K562 (cell line): ENCODE measurements around the gene VASH2. TPM values are rescaled to one million over a fixed set of nuclear protein-coding genes. Genes with fewer than 3 reads are reported as not detected.

ENCODE experiments used
- BDP1 ChIP-seq: IDR thresholded peaks from 3 replicates; pipeline ENCODE4 v1.6.1; 2011; ENCODE audit not compliant: insufficient read length, insufficient read depth
- COPS2 ChIP-seq: fragments of 450-650 bp; conservative IDR thresholded peaks from 2 replicates; pipeline ENCODE4 v1.6.1; 2016; ENCODE audit warnings: mild to moderate bottlenecking, moderate library complexity
- SETDB1 ChIP-seq: IDR thresholded peaks from one replicate; pipeline ENCODE4 v1.6.1; 2012; ENCODE audit warnings: low read length, control low read depth, inconsistent platforms
- ZNF224 ChIP-seq: sonication (generic); formaldehyde crosslinking; IDR thresholded peaks from 2 replicates; pipeline ENCODE4 v1.8.0; 2022; ENCODE audit warnings: mild to moderate bottlenecking, missing genetic modification reagents
- ZNF707 ChIP-seq: fragments of 250-450 bp; sonication (Bioruptor Pico); conservative IDR thresholded peaks from 2 replicates; pipeline ENCODE4 v1.8.0; 2022; ENCODE audit warnings: inconsistent platforms, mild to moderate bottlenecking, moderate library complexity
- polyA plus RNA-seq, 8 experiments: library from polyadenylated mRNA; depleted of rRNA in 4 of 8; stranded (reverse) in 5 of 8; unstranded in 3 of 8; fragments of >200 nt; fragmentation: Nextera tagmentation in 2 of 8; fragmentation: Illumina TruSeq in 1 of 8; extraction: Ambion mirVana in 2 of 8; extraction: Trizol in 1 of 8; gene quantifications; 2 replicates each; pipeline versions ENCODE4 v1.2.1 to v1.2.3, GENCODE V29; 2011 to 2014; ENCODE audit warnings: inconsistent platforms in 1 of 8, missing spikeins in 1 of 8
- total RNA-seq, 7 experiments: library from RNA; depleted of rRNA in 6 of 7; stranded (reverse); fragments of >200 nt in 6 of 7; fragmentation: Illumina TruSeq in 2 of 7; extraction: Trizol in 2 of 7; gene quantifications; 2 replicates each; pipeline versions ENCODE4 v1.2.1 to v1.2.3, GENCODE V29; 2011 to 2021; ENCODE audit warnings: low replicate concordance in 1 of 7
- TF ChIP-seq, protein P1 (sequence below): sonication (generic); formaldehyde crosslinking; IDR thresholded peaks from 2 replicates; pipeline ENCODE4 v1.8.1; 2023; ENCODE audit warnings: missing genetic modification reagents, mild to moderate bottlenecking, borderline replicate concordance
- TF ChIP-seq, protein P2 (sequence below): fragments of 450-650 bp; IDR thresholded peaks from 2 replicates; pipeline ENCODE4 v1.6.1; 2017; ENCODE audit warnings: antibody characterized with exemption, mild to moderate bottlenecking
- TF ChIP-seq, protein P3 (sequence below): fragments of 450-650 bp; formaldehyde crosslinking; IDR thresholded peaks from 2 replicates; pipeline ENCODE4 v1.4.0; 2022; ENCODE audit warnings: missing genetic modification characterization
- TF ChIP-seq, protein P4 (sequence below): sonication (generic); formaldehyde crosslinking; IDR thresholded peaks from 2 replicates; pipeline ENCODE4 v1.8.1; 2023; ENCODE audit warnings: mild to moderate bottlenecking, missing genetic modification reagents, moderate library complexity

Gene VASH2
- total and polyA plus RNA-seq, 9 of the 15 experiments (the other 6 are each of a cell fraction or from before 2014, with no cell fraction given) = 0.04 to 0.40 (median 0.10) TPM; not detected in 1

DNA sequence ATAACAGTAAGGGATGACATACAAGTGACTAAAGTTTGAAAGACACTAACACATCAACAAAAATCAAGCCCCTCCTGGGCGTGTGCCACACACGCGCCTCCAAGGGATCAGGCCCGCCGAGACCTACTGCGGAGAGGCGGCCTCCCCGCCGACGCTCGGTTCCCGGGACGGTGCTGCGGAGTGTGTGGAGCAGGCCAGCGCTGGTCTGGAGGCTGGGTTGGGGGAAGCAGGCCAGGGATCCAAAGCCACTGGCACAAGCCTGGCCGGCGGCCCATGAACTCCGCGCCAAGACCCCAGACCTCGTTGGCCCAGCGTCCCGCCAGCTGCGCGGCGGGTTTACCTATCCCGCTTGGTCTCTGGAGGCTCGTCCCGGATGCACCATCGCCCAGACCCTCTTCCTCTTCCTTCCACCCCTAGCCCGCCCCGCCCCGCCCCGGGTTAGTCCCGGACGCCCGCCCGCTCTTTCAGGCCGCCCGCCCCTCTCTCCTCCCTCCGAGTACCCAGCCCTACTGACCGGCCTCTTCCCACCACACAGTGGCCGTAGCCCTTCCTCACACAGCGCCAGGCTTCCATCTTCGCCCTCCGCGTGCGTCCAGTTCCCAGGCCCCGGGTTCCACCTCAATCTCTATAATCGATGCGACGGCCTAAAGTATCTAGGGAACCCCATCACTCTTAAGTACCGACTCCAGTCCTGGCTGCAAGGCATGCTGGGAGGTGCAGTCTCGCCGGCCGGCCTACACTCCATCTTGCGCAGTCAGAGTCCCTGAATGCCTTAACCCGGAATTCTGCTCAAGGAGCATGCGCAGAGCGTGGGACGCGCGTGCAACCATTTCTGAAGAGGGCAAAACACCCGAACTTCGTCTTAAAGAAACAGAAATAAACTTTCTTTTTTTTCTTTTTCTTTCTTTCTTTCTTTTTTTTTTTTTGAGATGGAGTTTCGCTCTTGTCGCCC lies 65.0 kb downstream of the VASH2 start, which contains the start of gene ANGEL2 (continued):
- TF ChIP-seq, protein P1, sequence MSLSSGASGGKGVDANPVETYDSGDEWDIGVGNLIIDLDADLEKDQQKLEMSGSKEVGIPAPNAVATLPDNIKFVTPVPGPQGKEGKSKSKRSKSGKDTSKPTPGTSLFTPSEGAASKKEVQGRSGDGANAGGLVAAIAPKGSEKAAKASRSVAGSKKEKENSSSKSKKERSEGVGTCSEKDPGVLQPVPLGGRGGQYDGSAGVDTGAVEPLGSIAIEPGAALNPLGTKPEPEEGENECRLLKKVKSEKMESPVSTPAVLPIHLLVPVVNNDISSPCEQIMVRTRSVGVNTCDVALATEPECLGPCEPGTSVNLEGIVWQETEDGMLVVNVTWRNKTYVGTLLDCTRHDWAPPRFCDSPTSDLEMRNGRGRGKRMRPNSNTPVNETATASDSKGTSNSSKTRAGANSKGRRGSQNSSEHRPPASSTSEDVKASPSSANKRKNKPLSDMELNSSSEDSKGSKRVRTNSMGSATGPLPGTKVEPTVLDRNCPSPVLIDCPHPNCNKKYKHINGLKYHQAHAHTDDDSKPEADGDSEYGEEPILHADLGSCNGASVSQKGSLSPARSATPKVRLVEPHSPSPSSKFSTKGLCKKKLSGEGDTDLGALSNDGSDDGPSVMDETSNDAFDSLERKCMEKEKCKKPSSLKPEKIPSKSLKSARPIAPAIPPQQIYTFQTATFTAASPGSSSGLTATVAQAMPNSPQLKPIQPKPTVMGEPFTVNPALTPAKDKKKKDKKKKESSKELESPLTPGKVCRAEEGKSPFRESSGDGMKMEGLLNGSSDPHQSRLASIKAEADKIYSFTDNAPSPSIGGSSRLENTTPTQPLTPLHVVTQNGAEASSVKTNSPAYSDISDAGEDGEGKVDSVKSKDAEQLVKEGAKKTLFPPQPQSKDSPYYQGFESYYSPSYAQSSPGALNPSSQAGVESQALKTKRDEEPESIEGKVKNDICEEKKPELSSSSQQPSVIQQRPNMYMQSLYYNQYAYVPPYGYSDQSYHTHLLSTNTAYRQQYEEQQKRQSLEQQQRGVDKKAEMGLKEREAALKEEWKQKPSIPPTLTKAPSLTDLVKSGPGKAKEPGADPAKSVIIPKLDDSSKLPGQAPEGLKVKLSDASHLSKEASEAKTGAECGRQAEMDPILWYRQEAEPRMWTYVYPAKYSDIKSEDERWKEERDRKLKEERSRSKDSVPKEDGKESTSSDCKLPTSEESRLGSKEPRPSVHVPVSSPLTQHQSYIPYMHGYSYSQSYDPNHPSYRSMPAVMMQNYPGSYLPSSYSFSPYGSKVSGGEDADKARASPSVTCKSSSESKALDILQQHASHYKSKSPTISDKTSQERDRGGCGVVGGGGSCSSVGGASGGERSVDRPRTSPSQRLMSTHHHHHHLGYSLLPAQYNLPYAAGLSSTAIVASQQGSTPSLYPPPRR (CRISPR knock-in tag) = no peak
- TF ChIP-seq COPS2 (no peak), SETDB1 (peak; percentile 25), ZNF224 (CRISPR knock-in tag) (no peak), ZNF707 (CRISPR knock-in tag) (no peak), BDP1 (no peak)
- TF ChIP-seq, protein P2, sequence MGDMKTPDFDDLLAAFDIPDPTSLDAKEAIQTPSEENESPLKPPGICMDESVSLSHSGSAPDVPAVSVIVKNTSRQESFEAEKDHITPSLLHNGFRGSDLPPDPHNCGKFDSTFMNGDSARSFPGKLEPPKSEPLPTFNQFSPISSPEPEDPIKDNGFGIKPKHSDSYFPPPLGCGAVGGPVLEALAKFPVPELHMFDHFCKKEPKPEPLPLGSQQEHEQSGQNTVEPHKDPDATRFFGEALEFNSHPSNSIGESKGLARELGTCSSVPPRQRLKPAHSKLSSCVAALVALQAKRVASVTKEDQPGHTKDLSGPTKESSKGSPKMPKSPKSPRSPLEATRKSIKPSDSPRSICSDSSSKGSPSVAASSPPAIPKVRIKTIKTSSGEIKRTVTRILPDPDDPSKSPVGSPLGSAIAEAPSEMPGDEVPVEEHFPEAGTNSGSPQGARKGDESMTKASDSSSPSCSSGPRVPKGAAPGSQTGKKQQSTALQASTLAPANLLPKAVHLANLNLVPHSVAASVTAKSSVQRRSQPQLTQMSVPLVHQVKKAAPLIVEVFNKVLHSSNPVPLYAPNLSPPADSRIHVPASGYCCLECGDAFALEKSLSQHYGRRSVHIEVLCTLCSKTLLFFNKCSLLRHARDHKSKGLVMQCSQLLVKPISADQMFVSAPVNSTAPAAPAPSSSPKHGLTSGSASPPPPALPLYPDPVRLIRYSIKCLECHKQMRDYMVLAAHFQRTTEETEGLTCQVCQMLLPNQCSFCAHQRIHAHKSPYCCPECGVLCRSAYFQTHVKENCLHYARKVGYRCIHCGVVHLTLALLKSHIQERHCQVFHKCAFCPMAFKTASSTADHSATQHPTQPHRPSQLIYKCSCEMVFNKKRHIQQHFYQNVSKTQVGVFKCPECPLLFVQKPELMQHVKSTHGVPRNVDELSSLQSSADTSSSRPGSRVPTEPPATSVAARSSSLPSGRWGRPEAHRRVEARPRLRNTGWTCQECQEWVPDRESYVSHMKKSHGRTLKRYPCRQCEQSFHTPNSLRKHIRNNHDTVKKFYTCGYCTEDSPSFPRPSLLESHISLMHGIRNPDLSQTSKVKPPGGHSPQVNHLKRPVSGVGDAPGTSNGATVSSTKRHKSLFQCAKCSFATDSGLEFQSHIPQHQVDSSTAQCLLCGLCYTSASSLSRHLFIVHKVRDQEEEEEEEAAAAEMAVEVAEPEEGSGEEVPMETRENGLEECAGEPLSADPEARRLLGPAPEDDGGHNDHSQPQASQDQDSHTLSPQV = no peak; the same call in 1 of the 2 replicates
- TF ChIP-seq, protein P3, sequence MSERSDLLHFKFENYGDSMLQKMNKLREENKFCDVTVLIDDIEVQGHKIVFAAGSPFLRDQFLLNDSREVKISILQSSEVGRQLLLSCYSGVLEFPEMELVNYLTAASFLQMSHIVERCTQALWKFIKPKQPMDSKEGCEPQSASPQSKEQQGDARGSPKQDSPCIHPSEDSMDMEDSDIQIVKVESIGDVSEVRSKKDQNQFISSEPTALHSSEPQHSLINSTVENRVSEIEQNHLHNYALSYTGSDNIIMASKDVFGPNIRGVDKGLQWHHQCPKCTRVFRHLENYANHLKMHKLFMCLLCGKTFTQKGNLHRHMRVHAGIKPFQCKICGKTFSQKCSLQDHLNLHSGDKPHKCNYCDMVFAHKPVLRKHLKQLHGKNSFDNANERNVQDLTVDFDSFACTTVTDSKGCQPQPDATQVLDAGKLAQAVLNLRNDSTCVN (CRISPR knock-in tag) = 0 out of 2 replicates have a peak, but pooled peaks have one; percentile 33
- TF ChIP-seq, protein P4, sequence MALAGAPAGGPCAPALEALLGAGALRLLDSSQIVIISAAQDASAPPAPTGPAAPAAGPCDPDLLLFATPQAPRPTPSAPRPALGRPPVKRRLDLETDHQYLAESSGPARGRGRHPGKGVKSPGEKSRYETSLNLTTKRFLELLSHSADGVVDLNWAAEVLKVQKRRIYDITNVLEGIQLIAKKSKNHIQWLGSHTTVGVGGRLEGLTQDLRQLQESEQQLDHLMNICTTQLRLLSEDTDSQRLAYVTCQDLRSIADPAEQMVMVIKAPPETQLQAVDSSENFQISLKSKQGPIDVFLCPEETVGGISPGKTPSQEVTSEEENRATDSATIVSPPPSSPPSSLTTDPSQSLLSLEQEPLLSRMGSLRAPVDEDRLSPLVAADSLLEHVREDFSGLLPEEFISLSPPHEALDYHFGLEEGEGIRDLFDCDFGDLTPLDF = no peak
